Mesodermal cell (in vitro differentiated cells): ENCODE data around the gene CFAP100.
A peak's percentile ranks its signal among the peaks of the same experiment; 100 is the strongest.

ENCODE experiments used
- H3K27ac ChIP-seq: 2 replicates; pipeline ENCODE4 v1.7.0; 2013; ENCODE audit warnings: mild to moderate bottlenecking, low read depth, low read length, moderate library complexity; ENCODE audit not compliant: severe bottlenecking
- H3K36me3 ChIP-seq: 2 replicates; pipeline ENCODE4 v1.7.1; 2013; ENCODE audit warnings: mild to moderate bottlenecking, low read length, moderate library complexity; ENCODE audit not compliant: control insufficient read depth, insufficient read depth
- H3K4me1 ChIP-seq: one replicate; pipeline ENCODE4 v1.7.1; 2013; ENCODE audit warnings: mild to moderate bottlenecking, low read length; ENCODE audit not compliant: insufficient read depth, control insufficient read depth, poor library complexity, severe bottlenecking
- H3K4me3 ChIP-seq: 2 replicates; pipeline ENCODE4 v1.7.0; 2013; ENCODE audit warnings: low read length, control low read depth, mild to moderate bottlenecking; ENCODE audit not compliant: insufficient read depth, poor library complexity, severe bottlenecking; ENCODE audit errors: extremely low read depth
- H3K9me3 ChIP-seq: 2 replicates; pipeline ENCODE4 v1.7.1; 2013; ENCODE audit warnings: mild to moderate bottlenecking, low read length, moderate library complexity; ENCODE audit not compliant: control insufficient read depth
- WGBS, 2 experiments: methylation state at CpG; one replicate each; pipeline ENCODE4 v1.1.5; 2013; ENCODE audit warnings: missing lambda C conversion rate in 2 of 2; ENCODE audit not compliant: insufficient coverage in 2 of 2; 5-methylcytosine and 5-hydroxymethylcytosine counted together

Gene CFAP100

GRCh38 chr3:126467611-126467955 lies 72.9 kb downstream of the CFAP100 start:
- WGBS, 2 experiments, result 79 to 87% methylated on average over 8 of the region's 8 CpGs
- H3K27ac ChIP-seq, result no peak overlapping the region
- H3K4me1 ChIP-seq, result peaks cover 7% of the 10 kb centered on the region
- H3K36me3 ChIP-seq, result peaks cover 88% of the 10 kb centered on the region
- no peak overlapping the region for H3K4me3 ChIP-seq
- H3K9me3 ChIP-seq, result no peaks in the 10 kb centered on the region

DNA sequence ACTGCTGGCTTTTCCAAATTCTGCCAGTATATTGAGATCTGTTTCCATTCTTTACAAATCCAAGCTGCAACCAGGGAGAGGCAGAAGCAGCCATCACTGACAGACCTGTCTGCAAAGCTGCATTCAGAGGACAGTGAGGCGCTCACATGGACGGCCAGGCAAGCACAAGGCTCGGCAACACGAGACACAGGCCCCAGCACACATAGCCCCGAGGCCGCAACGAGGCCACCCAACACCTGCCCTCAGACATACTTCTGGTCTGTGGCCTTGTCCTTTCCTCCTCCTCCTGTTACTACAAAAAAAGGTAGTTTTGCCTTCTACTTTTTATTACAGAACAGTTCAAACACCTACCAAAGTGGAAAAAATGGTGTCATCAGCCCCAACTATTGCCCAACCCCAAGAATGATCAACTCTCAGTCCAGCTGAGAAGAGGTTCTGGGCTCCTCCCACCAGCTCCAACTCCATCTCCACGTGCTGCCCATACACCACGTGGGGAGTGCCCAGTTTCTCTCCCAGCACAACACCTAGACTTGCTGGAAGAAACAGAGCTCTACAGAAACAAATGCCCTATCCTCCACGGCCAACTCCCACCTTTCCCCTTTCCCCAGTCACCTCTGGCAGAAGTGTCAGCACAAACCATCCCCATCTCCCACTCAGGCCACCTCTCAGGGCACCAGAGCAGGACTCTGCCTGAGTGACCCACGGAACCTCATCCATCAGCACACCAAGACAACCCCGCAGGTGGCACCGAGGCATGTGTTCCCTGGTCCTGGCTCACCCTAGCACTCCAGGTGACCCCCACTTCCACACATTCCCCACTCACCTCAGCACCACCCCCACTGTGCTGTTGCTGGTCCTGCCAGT lies 73.6 kb downstream of the CFAP100 start:
- H3K36me3 ChIP-seq, result peaks cover 82% of the 10 kb centered on the region
- no peak overlapping the region for H3K4me3 ChIP-seq
- WGBS, 2 experiments, result 91% methylated on average over 11 to 13 of the region's 13 CpGs
- no peaks in the 10 kb centered on the region for H3K9me3 ChIP-seq
- H3K27ac ChIP-seq, result no peak overlapping the region
- H3K4me1 ChIP-seq, result peaks cover 14% of the 10 kb centered on the region

DNA sequence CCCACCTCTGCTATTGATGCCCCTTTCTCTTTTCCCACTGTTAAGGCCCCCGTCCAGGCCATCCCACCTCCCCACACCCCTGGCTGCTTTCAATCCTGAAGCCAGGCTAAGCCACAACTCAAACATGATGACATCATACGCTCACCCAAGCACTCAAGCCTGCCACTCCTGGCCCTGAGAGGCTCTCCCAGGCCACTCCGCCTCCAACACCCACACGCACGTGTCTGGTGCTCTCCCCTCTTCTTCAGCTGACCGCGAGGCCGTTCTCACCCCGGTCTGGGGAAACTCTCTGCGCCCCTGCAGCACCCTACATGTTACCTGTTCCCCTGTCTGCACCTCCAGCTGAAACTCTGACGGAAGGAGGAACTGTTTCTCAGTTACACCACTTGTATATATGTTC lies 74.8 kb downstream of the CFAP100 start:
- Histone ChIP-seq H3K4me1 (peaks cover 18% of the 10 kb centered on the region), H3K9me3 (no peaks in the 10 kb centered on the region), H3K27ac (no peak overlapping the region), H3K36me3 (peaks cover 71% of the 10 kb centered on the region), H3K4me3 (no peak overlapping the region)
- 85 to 96% methylated on average over 6 to 9 of the region's 11 CpGs for WGBS, 2 experiments

GRCh38 chr3:126472277-126473006 lies 77.7 kb downstream of the CFAP100 start:
- 75 to 87% methylated on average over 5 to 6 of the region's 8 CpGs for WGBS, 2 experiments
- H3K36me3 ChIP-seq, result peaks cover 41% of the 10 kb centered on the region
- no peaks in the 10 kb centered on the region for H3K9me3 ChIP-seq
- peak overlapping the region; percentile 11 for H3K27ac ChIP-seq
- no peak overlapping the region for H3K4me3 ChIP-seq
- peaks cover 18% of the 10 kb centered on the region for H3K4me1 ChIP-seq

- Histone ChIP-seq H3K9me3 (no peaks in the 10 kb centered on the region), H3K36me3 (peaks cover 30% of the 10 kb centered on the region), H3K4me3 (peak overlapping the region; percentile 9), H3K27ac (no peak overlapping the region), H3K4me1 (peaks cover 18% of the 10 kb centered on the region)
- WGBS, 2 experiments, result 100% methylated on average over 1 to 7 of the region's 14 CpGs
Measured at GRCh38 chr3:126473292-126474168, 78.8 kb downstream of the CFAP100 start.

GRCh38 chr3:126474498-126475412 lies 80.0 kb downstream of the CFAP100 start:
- H3K4me3 ChIP-seq, result peak overlapping the region; percentile 58
- H3K9me3 ChIP-seq, result no peaks in the 10 kb centered on the region
- H3K27ac ChIP-seq, result no peak overlapping the region
- 8 to 12% methylated on average over 55 to 66 of the region's 72 CpGs for whole genome bisulfite sequencing, 2 experiments
- peaks cover 18% of the 10 kb centered on the region for H3K4me1 ChIP-seq
- H3K36me3 ChIP-seq, result peaks cover 18% of the 10 kb centered on the region

- H3K27ac ChIP-seq, result peak within 1 kb of the TSS; percentile 79
- WGBS, 2 experiments, result 1% methylated on average over 63 to 71 of the region's 112 CpGs
- peaks cover 18% of the 10 kb centered on the region for H3K4me1 ChIP-seq
- peak within 1 kb of the TSS; percentile 58 for H3K4me3 ChIP-seq
- peaks cover 10% of the 10 kb centered on the region for H3K36me3 ChIP-seq
- no peaks in the 10 kb centered on the region for H3K9me3 ChIP-seq
Measured at GRCh38 chr3:126475413-126476114, 80.9 kb downstream of the CFAP100 start, which contains the start of gene ZXDC. Gene ZXDC (minus strand): TSS chr3:126475891. CDS start chr3:126475865, 26 bp downstream.

GRCh38 chr3:126476166-126477060 lies 81.7 kb downstream of the CFAP100 start:
- Histone ChIP-seq H3K27ac (no peak overlapping the region), H3K4me1 (peaks cover 18% of the 10 kb centered on the region), H3K4me3 (peak overlapping the region; percentile 37), H3K36me3 (peaks cover 1% of the 10 kb centered on the region), H3K9me3 (no peaks in the 10 kb centered on the region)
- 43 to 44% methylated on average over 37 to 47 of the region's 66 CpGs for WGBS, 2 experiments

GRCh38 chr3:126477061-126477380 lies 82.3 kb downstream of the CFAP100 start:
- Histone ChIP-seq H3K27ac (no peak overlapping the region), H3K4me1 (peaks cover 16% of the 10 kb centered on the region), H3K36me3 (no peaks in the 10 kb centered on the region), H3K9me3 (no peaks in the 10 kb centered on the region), H3K4me3 (no peak overlapping the region)
- 77 to 78% methylated on average over 4 of the region's 4 CpGs for WGBS, 2 experiments
